Measurements from ENCODE around the gene CPSF3.

CPSF3 gene

GRCh38 chr2:9423100-9423921 is at the start of gene CPSF3, which contains the start of gene ITGB1BP1:
CPSF3 (plus strand) TSS chr2:9423654; CDS start chr2:9423774, 120 bp downstream.
ITGB1BP1 (minus strand) TSS chr2:9423528; CDS start chr2:9418697, 4,831 bp downstream.
- H3K4me3 ChIP-seq (ENCODE audit: low read depth, low read length), result peak within 1 kb of the TSS; percentile 91
- no peak for TF ChIP-seq CTCF (IDR thresholded peaks at IDR 0.05; ENCODE audit: low read depth, low read length, missing control alignments)
- DNase-seq (ENCODE audit: low read depth), result peak; percentile 91

- TF ChIP-seq CTCF (IDR thresholded peaks at IDR 0.05; ENCODE audit: low read depth, low read length, missing control alignments), result no peak
- no peak for DNase-seq (ENCODE audit: low read depth)
- H3K4me3 ChIP-seq (ENCODE audit: low read depth, low read length), result no peak overlapping the region
Observed at GRCh38 chr2:9374071-9374730, 49.3 kb upstream of the CPSF3 start.

- H3K4me3 ChIP-seq (ENCODE audit: low read depth, low read length), result no peak overlapping the region
- peak; percentile 75 for TF ChIP-seq CTCF (IDR thresholded peaks at IDR 0.05; ENCODE audit: low read depth, low read length, missing control alignments)
- no peak for DNase-seq (ENCODE audit: low read depth)
Observed at GRCh38 chr2:9375857-9376428, 47.5 kb upstream of the CPSF3 start.

- TF ChIP-seq CTCF (IDR thresholded peaks at IDR 0.05; ENCODE audit: low read depth, low read length, missing control alignments), result no peak
- no peak for DNase-seq (ENCODE audit: low read depth)
- H3K4me3 ChIP-seq (ENCODE audit: low read depth, low read length), result no peak overlapping the region
Observed at GRCh38 chr2:9377461-9378097, 45.9 kb upstream of the CPSF3 start.

- H3K4me3 ChIP-seq (ENCODE audit: low read depth, low read length), result no peak overlapping the region
- TF ChIP-seq CTCF (IDR thresholded peaks at IDR 0.05; ENCODE audit: low read depth, low read length, missing control alignments), result no peak
- no peak for DNase-seq (ENCODE audit: low read depth)
Observed at GRCh38 chr2:9378433-9379390, 44.7 kb upstream of the CPSF3 start.

- no peak for DNase-seq (ENCODE audit: low read depth)
- H3K4me3 ChIP-seq (ENCODE audit: low read depth, low read length), result no peak overlapping the region
Observed at GRCh38 chr2:9379391-9379755, 44.1 kb upstream of the CPSF3 start.

More at GRCh38 chr2:9379391-9379755, 44.1 kb upstream of the CPSF3 start:
- TF ChIP-seq CTCF (IDR thresholded peaks at IDR 0.05; ENCODE audit: low read depth, low read length, missing control alignments), result no peak
